ENCODE measurements around the gene UBXN7. TPM values are rescaled to one million over a fixed set of nuclear protein-coding genes. Genes with fewer than 3 reads are reported as not detected.

UBXN7 gene
- total RNA-seq, 1 donor from 2014 or later: 54.0 TPM

DNA sequence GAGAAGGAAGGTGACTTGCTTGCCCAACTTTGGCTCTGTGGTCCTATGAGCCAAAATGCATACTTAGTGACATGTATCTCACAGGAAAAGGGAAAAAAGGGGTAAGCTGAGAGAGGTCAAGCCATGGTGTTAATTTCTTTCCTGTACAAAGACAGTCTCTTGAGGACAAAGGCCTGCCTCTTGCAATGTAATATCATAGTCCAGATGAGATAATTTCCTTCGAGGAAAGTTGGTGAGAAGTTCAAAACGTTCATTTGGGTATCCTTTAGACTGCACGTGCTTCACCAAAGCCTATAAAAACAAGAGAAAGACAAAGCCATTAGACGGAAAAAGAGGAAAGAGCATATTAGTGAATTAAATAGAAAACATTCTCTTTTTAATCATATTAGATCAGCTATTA, 75.7 kb downstream of the UBXN7 start:
- TF ChIP-seq, protein P1, sequence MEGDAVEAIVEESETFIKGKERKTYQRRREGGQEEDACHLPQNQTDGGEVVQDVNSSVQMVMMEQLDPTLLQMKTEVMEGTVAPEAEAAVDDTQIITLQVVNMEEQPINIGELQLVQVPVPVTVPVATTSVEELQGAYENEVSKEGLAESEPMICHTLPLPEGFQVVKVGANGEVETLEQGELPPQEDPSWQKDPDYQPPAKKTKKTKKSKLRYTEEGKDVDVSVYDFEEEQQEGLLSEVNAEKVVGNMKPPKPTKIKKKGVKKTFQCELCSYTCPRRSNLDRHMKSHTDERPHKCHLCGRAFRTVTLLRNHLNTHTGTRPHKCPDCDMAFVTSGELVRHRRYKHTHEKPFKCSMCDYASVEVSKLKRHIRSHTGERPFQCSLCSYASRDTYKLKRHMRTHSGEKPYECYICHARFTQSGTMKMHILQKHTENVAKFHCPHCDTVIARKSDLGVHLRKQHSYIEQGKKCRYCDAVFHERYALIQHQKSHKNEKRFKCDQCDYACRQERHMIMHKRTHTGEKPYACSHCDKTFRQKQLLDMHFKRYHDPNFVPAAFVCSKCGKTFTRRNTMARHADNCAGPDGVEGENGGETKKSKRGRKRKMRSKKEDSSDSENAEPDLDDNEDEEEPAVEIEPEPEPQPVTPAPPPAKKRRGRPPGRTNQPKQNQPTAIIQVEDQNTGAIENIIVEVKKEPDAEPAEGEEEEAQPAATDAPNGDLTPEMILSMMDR (IDR thresholded peaks at IDR 0.05): no peak
- DNase-seq (no peak), ATAC-seq (no peak)
- Histone ChIP-seq H3K27ac (no peak overlapping the region), H3K4me1 (no peaks in the 10 kb centered on the region), H3K36me3 (peaks cover 89% of the 10 kb centered on the region), H3K9me3 (no peaks in the 10 kb centered on the region), H3K27me3 (no peaks in the 10 kb centered on the region), H3K4me3 (no peak overlapping the region)
- intact Hi-C loops (cut with DNase I): no loop called here

DNA sequence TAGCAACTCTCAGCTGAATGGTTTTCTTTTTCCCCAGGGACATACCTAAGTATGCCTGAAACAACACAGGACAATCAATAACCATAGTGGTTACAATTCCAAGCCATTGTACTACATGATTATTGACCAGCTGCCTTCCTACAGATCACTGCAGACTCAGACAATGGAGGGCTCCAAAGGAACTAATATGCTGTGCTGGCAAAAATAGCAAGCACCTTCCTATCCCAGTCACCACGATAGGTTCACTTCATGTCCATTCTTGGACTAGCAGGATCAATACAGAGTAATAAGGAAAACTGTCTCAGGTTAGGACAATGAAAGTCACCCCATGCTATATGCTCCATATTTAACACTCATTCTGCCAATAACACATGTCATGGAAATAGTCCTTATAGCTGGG, 76.6 kb downstream of the UBXN7 start:
- H3K9me3 ChIP-seq: no peaks in the 10 kb centered on the region
- TF ChIP-seq, protein P1 (IDR thresholded peaks at IDR 0.05): no peak
- no peak overlapping the region for H3K27ac ChIP-seq
- no peak for DNase-seq
- intact Hi-C loops (cut with DNase I): no loop called here
- no peaks in the 10 kb centered on the region for H3K27me3 ChIP-seq
- peaks cover 82% of the 10 kb centered on the region for H3K36me3 ChIP-seq
- no peaks in the 10 kb centered on the region for H3K4me1 ChIP-seq
- no peak overlapping the region for H3K4me3 ChIP-seq
- no peak for ATAC-seq

DNA sequence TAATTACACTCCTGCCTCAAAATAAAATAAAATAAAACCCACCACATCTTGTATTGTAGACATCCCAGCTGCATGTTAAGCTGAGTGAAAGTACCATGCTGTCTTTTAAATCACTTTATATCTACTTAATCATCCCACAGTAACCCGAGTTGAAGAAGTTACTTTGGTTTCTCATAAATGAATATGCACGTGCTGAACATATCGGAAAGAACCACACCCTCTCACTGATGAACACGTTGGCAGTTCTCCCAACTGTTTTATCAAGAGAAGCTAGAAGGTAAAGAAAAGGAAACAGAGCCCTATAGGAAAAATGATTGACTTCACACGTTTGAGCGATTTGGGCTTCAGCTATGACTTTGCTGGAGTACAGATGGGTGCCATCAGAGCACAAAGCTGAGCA, 78.1 kb downstream of the UBXN7 start:
- H3K4me3 ChIP-seq: no peak overlapping the region
- TF ChIP-seq, protein P1 (IDR thresholded peaks at IDR 0.05): no peak
- no peak for DNase-seq
- H3K36me3 ChIP-seq: peaks cover 73% of the 10 kb centered on the region
- H3K27me3 ChIP-seq: no peaks in the 10 kb centered on the region
- intact Hi-C loops (cut with DNase I): no loop called here
- H3K4me1 ChIP-seq: no peaks in the 10 kb centered on the region
- no peaks in the 10 kb centered on the region for H3K9me3 ChIP-seq
- no peak for ATAC-seq
- no peak overlapping the region for H3K27ac ChIP-seq

DNA sequence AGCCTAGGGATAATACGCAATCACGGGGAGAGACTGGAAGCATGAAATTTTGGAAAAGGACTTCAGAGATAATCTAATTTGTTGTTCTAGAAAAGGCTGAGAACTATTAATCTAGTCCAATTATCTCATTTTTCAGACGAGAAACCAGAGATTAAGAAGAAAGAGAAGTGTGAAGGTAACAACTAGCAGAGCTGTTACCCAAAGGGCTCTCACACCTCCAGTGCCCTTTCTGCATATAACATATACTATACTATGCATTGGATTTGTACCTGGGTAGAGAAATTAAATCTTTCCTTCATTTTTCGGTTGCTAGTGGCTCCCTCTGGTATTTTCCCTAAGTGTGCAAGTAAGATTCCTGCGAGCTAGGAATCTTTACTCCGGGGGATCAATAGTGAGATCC, 80.7 kb downstream of the UBXN7 start:
- no peaks in the 10 kb centered on the region for H3K27me3 ChIP-seq
- ATAC-seq: no peak
- H3K27ac ChIP-seq: no peak overlapping the region
- intact Hi-C loops (cut with DNase I): no loop called here
- no peak overlapping the region for H3K4me3 ChIP-seq
- peaks cover 47% of the 10 kb centered on the region for H3K36me3 ChIP-seq
- TF ChIP-seq, protein P1 (IDR thresholded peaks at IDR 0.05): no peak
- DNase-seq: no peak
- H3K4me1 ChIP-seq: no peaks in the 10 kb centered on the region
- no peaks in the 10 kb centered on the region for H3K9me3 ChIP-seq

DNA sequence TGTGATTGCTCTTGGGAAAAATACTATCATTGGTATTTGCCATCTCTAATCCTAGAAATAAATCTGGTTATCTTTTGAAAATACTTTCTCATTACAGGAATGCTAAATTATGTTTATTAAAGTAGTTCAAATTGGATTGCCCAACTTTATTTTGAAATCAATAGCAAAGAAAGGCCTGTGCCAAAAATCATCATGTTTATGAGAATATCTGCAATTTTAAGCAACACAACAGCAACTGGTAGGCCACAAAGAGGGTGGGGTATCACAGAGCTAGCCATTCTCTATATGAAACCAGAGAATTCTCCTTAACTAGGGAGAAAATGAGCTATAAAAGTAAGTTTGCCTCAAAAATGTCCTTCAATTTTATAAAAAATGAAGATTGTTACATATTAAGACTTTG, 82.2 kb downstream of the UBXN7 start:
- TF ChIP-seq, protein P1 (IDR thresholded peaks at IDR 0.05): no peak
- no peak overlapping the region for H3K27ac ChIP-seq
- H3K9me3 ChIP-seq: no peaks in the 10 kb centered on the region
- DNase-seq (no peak), ATAC-seq (no peak)
- H3K36me3 ChIP-seq: peaks cover 32% of the 10 kb centered on the region
- no peak overlapping the region for H3K4me3 ChIP-seq
- no peaks in the 10 kb centered on the region for H3K27me3 ChIP-seq
- no peaks in the 10 kb centered on the region for H3K4me1 ChIP-seq
- intact Hi-C loops (cut with DNase I): no loop called here

DNA sequence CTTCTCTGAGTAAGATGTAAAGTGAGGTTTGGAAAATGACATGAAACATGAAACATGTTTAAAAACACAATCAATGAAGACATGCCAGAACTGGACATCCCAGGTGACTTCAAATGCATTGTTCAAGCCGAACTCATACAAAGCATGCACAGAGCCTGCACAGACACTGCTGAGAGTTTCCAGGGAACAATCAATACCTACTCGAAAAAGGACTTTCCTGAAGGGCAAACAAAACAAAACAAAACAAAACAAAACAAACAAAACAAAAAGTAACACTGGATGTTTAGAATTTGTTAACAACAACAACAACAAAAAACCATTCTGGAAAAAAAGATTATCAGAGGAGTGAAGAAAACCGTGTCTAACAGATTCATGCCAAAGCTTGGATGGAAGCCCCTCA, 83.5 kb downstream of the UBXN7 start:
- Histone ChIP-seq H3K9me3 (no peaks in the 10 kb centered on the region), H3K4me1 (no peaks in the 10 kb centered on the region), H3K36me3 (peaks cover 19% of the 10 kb centered on the region), H3K4me3 (no peak overlapping the region), H3K27ac (no peak overlapping the region), H3K27me3 (no peaks in the 10 kb centered on the region)
- intact Hi-C loops (cut with DNase I): no loop called here
- ATAC-seq: no peak
- no peak for DNase-seq
- TF ChIP-seq, protein P1 (IDR thresholded peaks at IDR 0.05): no peak
